Mesothelial cell of epicardium (in vitro differentiated cells): ENCODE results near the gene PDE4B. TPM values are rescaled to one million over a fixed set of nuclear protein-coding genes. Genes with fewer than 3 reads are reported as not detected.

Source experiments
- DNase-seq, 2 experiments: peaks; one replicate each; pipeline ENCODE4 v3.0.0; 2021; ENCODE audit warnings: low spot score in 2 of 2; ENCODE audit not compliant: unreplicated experiment in 2 of 2
- H3K27ac Mint-ChIP-seq: 2 replicates; pipeline ENCODE4 v1.8.0; 2021; ENCODE audit warnings: mixed read lengths
- H3K27me3 Mint-ChIP-seq: 2 replicates; pipeline ENCODE4 v1.8.0; 2021; ENCODE audit warnings: low read depth, mixed read lengths
- H3K36me3 Mint-ChIP-seq: 2 replicates; pipeline ENCODE4 v1.8.0; 2021; ENCODE audit warnings: mixed read lengths
- H3K4me1 Mint-ChIP-seq: 2 replicates; pipeline ENCODE4 v1.8.0; 2021; ENCODE audit warnings: mixed read lengths
- H3K4me3 Mint-ChIP-seq: 2 replicates; pipeline ENCODE4 v1.8.0; 2021; ENCODE audit warnings: mild to moderate bottlenecking, moderate library complexity, mixed read lengths
- H3K9me3 Mint-ChIP-seq: 2 replicates; pipeline ENCODE4 v1.8.0; 2021; ENCODE audit warnings: mixed read lengths
- total RNA-seq: library from RNA; stranded (reverse); gene quantifications from 3 replicates; pipeline ENCODE4 v1.2.1, GENCODE V29; 2021
- TF ChIP-seq, protein P1 (sequence below): fragments of 200-600 bp; sonication (generic); IDR thresholded peaks from one replicate; pipeline ENCODE4 v1.5.0; 2021; ENCODE audit warnings: antibody characterized with exemption; ENCODE audit not compliant: unreplicated experiment

PDE4B gene
- total RNA-seq, 1 donor from 2014 or later = 22.3 TPM

DNA sequence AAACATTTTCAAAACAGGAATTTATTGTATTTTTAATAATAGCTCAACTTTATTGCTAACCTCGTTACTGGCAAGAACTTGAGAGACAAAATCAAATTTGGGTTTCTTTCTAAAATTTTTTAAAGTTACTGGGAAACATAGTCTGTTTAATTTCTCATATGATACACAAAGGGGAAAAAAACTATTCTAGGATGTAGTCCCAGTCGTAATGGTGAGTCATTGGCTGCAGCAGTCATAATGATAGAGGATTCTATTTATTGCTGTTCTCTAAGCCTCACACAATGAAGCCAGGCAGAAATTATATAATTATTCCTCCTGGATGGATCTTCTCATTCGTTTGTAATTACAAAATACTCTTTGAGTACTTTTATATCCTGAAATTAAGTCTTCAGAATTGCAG lies 414.8 kb downstream of the PDE4B start:
- Mint-ChIP-seq H3K27me3 (peaks cover 7% of the 10 kb centered on the region), H3K27ac (no peak overlapping the region), H3K4me3 (no peak overlapping the region), H3K36me3 (peaks cover 2% of the 10 kb centered on the region), H3K9me3 (peaks cover 29% of the 10 kb centered on the region), H3K4me1 (no peaks in the 10 kb centered on the region)
- DNase-seq = no peak
- TF ChIP-seq, protein P1, sequence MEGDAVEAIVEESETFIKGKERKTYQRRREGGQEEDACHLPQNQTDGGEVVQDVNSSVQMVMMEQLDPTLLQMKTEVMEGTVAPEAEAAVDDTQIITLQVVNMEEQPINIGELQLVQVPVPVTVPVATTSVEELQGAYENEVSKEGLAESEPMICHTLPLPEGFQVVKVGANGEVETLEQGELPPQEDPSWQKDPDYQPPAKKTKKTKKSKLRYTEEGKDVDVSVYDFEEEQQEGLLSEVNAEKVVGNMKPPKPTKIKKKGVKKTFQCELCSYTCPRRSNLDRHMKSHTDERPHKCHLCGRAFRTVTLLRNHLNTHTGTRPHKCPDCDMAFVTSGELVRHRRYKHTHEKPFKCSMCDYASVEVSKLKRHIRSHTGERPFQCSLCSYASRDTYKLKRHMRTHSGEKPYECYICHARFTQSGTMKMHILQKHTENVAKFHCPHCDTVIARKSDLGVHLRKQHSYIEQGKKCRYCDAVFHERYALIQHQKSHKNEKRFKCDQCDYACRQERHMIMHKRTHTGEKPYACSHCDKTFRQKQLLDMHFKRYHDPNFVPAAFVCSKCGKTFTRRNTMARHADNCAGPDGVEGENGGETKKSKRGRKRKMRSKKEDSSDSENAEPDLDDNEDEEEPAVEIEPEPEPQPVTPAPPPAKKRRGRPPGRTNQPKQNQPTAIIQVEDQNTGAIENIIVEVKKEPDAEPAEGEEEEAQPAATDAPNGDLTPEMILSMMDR = no peak

DNA sequence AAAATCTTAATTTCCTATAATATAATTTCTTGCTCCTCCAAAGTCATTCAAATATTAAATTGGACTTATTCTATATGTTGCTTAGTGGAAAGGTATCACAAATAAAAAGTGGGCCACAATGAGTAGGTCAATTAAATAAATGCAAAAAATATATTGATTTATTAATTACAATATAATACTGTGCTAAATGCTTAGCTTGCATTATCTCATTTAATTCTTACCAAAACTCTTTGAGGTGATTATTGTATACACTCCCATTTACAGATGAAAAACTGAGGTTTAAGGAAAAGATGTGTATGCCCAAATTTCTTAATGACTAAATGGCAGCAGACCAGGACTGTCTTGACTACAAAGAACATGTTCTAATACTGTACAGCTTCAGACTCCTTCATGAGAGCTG lies 415.9 kb downstream of the PDE4B start:
- Mint-ChIP-seq H3K27ac (no peak overlapping the region), H3K27me3 (peaks cover 7% of the 10 kb centered on the region), H3K4me1 (no peaks in the 10 kb centered on the region), H3K9me3 (peaks cover 21% of the 10 kb centered on the region), H3K4me3 (no peak overlapping the region), H3K36me3 (peaks cover 2% of the 10 kb centered on the region)
- TF ChIP-seq, protein P1 = no peak
- no peak for DNase-seq

DNA sequence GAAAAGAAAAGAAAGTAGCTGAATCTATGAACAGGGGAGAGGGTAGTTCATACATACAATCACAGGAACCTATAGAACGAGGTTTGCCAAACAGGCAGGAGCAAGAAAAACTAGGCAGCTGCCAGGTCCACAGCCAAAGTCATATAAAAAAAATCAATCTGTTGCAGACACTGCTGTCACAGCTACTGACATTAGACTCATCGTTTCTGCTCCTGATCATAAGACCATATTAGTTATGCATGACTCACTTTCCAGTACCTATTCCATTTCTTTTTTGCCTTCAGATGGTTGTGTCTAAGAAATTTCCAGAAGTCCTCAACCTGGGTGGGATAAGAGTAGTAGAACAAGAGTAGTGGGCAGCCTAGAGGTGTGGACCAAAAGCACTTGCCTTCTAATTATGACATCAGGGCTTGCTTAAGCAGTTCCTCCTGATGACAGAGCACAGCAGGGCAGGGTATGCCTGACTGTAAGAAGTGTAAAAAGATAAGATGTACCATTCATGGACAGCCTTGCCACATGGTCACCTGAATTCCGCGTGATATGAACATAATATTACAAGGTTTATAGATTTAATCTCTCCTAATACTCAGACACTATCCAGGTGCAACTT lies 418.0 kb downstream of the PDE4B start:
- peaks cover 14% of the 10 kb centered on the region for H3K9me3 Mint-ChIP-seq
- no peak overlapping the region for H3K27ac Mint-ChIP-seq
- H3K27me3 Mint-ChIP-seq = peaks cover 7% of the 10 kb centered on the region
- no peaks in the 10 kb centered on the region for H3K4me1 Mint-ChIP-seq
- no peaks in the 10 kb centered on the region for H3K36me3 Mint-ChIP-seq
- no peak for DNase-seq
- H3K4me3 Mint-ChIP-seq = no peak overlapping the region
- TF ChIP-seq, protein P1 = no peak

DNA sequence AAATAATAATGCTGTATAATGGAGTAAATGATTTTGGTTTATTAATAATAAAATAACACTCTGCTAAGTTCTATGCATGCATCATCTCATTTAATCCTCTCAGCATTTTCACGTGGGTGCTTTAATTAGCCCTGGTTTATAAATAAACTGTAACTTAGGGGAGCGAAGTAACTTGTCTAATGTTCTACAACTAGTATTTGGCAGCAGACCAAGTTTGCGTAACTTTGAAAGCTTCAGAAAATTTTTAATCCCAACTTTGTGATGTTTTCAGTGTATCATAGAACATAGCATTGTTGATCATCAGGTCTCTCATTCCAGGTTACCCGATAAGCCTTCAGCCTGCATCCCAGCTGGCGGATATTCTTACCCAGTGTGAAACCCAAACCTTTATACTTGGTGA lies 418.8 kb downstream of the PDE4B start:
- Mint-ChIP-seq H3K36me3 (no peaks in the 10 kb centered on the region), H3K4me1 (no peaks in the 10 kb centered on the region), H3K27ac (no peak overlapping the region), H3K4me3 (no peak overlapping the region), H3K27me3 (peaks cover 7% of the 10 kb centered on the region), H3K9me3 (peaks cover 6% of the 10 kb centered on the region)
- DNase-seq = no peak
- TF ChIP-seq, protein P1 = no peak

DNA sequence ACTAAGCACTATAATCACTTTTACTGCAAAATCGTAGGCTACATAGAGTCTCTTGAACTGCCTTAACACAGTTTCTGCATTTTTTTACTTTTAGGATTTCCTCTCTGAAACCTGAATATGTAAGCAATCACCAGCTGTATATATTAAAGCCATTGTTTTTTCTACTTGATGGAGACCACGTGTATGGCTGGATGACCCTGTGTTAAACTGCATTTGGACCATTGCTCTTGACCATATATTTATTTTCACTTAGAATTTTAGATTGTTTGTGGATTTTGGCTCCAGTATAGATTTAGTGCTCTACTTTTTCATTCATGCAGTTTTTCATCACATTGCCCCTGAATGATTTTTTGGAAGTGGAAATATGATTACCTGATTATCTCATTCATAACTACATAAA lies 420.8 kb downstream of the PDE4B start:
- Mint-ChIP-seq H3K4me3 (no peak overlapping the region), H3K4me1 (no peaks in the 10 kb centered on the region), H3K36me3 (no peaks in the 10 kb centered on the region), H3K9me3 (peaks cover 5% of the 10 kb centered on the region), H3K27ac (no peak overlapping the region), H3K27me3 (peaks cover 7% of the 10 kb centered on the region)
- DNase-seq = no peak
- TF ChIP-seq, protein P1 = no peak

DNA sequence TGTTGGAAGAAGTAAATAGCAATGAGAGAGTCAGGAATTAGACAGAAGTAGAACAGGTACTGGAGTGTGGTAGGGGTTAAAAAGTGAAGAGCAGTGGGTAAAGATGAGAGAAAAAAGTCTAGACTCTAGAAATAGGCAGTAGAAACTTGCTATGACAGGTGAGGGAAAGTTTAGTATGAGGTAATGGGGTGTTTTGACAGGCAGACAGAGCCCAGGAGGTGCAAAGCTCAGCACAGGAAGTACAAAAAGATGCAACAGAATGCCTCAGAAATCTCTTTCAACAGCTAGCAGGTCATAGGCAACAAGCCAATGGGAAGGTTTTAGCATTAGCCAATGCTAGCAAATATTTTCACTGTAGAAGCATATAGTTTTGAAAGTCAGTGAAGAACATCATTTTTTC lies 422.2 kb downstream of the PDE4B start:
- H3K27ac Mint-ChIP-seq = no peak overlapping the region
- DNase-seq = no peak
- H3K4me3 Mint-ChIP-seq = no peak overlapping the region
- H3K4me1 Mint-ChIP-seq = no peaks in the 10 kb centered on the region
- H3K27me3 Mint-ChIP-seq = peaks cover 2% of the 10 kb centered on the region
- TF ChIP-seq, protein P1 = no peak
- H3K9me3 Mint-ChIP-seq = peaks cover 5% of the 10 kb centered on the region
- H3K36me3 Mint-ChIP-seq = no peaks in the 10 kb centered on the region
